Prostate gland (tissue), 2 donors: ENCODE measurements around the gene PPP1R14C.

ENCODE experiments used
- POLR2AphosphoS5 ChIP-seq: sonication (generic); formaldehyde crosslinking; IDR thresholded peaks from one replicate; pipeline ENCODE4 v1.6.1; 2017; ENCODE audit warnings: antibody characterized with exemption
- TF ChIP-seq, protein P1 (sequence below), 4 experiments: fragments of 200-600 bp in 2 of 4; fragments of 450-650 bp in 2 of 4; sonication (generic) in 2 of 4; IDR thresholded peaks; 1 replicate in 3 of 4; 2 replicates in 1 of 4; pipeline ENCODE4 v1.5.1; 2016 to 2019; ENCODE audit warnings: antibody characterized with exemption in 4 of 4, mild to moderate bottlenecking in 2 of 4, moderate library complexity in 2 of 4

- TF ChIP-seq, protein P1, sequence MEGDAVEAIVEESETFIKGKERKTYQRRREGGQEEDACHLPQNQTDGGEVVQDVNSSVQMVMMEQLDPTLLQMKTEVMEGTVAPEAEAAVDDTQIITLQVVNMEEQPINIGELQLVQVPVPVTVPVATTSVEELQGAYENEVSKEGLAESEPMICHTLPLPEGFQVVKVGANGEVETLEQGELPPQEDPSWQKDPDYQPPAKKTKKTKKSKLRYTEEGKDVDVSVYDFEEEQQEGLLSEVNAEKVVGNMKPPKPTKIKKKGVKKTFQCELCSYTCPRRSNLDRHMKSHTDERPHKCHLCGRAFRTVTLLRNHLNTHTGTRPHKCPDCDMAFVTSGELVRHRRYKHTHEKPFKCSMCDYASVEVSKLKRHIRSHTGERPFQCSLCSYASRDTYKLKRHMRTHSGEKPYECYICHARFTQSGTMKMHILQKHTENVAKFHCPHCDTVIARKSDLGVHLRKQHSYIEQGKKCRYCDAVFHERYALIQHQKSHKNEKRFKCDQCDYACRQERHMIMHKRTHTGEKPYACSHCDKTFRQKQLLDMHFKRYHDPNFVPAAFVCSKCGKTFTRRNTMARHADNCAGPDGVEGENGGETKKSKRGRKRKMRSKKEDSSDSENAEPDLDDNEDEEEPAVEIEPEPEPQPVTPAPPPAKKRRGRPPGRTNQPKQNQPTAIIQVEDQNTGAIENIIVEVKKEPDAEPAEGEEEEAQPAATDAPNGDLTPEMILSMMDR (IDR thresholded peaks at IDR 0.05) = no peak
- no peak for TF ChIP-seq POLR2AphosphoS5
Observed at GRCh38 chr6:150119173-150119572, 23.7 kb upstream of the PPP1R14C start.
